HG02885 (cell line): Measurements from ENCODE around the gene PI4KA.

Experiments
- ATAC-seq: cut with Tn5 transposase; IDR thresholded peaks from one replicate; pipeline ENCODE4 v1.9.1; 2021; ENCODE audit warnings: mild to moderate bottlenecking; ENCODE audit not compliant: unreplicated experiment, poor library complexity

The PI4KA gene

DNA sequence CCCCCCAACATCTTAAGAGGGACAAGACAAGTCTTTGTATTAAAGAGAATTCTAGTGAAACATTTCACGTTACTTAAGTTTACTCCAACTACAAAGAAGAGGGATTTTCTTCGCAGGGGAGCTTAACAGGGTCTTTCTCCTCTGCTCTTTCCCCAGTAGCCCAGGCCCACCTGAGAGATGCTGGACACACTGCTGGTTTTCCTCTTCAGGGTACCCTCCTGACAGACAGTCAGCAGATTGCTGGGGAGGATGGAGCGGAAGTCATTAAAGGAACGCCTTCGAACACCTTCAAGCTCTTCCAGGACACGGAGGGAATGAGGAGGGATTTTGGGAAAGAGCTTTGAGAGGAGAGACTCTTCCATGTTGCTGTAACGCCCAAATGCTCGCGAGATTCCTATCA is 39.1 kb downstream of the PI4KA start:
- ATAC-seq: no peak

DNA sequence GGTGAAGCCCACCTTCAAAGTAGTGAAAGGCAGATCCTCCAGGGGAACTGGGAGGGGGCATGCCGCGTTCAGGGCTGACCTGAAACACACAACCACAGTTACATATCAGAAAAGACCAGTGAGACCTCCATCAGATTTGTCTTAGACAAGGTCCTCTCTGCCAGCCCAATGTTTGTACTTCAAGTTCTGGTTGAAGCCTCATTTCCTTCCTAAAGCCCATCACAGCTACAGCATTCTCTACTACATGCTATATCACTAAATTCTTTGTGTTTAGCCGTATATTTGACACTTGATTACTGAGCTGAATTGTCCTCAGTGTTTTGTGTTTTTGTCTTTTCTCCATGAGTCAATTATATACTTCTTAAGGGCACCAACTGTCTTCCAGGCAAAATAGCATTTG is 40.1 kb downstream of the PI4KA start:
- ATAC-seq: no peak

DNA sequence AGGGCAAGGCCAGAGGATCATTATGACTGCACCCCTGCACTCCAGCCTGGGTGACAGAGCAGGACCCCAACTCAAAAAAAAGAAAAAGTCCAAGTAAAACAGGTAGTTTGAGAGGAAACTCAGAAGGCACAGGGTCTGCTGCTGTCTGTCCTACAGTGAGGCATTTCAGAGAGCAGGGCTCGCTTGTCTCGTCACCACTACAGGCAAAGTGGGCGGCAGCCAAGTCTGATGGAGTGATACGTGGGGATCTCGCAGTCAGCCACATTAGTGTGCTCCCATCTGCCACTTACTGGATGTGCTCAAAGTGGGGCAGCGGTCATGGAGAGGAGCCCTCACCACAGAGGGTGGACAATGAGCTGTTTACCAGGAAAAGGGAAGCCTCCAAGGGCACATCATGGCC is 42.1 kb downstream of the PI4KA start:
- ATAC-seq: no peak

DNA sequence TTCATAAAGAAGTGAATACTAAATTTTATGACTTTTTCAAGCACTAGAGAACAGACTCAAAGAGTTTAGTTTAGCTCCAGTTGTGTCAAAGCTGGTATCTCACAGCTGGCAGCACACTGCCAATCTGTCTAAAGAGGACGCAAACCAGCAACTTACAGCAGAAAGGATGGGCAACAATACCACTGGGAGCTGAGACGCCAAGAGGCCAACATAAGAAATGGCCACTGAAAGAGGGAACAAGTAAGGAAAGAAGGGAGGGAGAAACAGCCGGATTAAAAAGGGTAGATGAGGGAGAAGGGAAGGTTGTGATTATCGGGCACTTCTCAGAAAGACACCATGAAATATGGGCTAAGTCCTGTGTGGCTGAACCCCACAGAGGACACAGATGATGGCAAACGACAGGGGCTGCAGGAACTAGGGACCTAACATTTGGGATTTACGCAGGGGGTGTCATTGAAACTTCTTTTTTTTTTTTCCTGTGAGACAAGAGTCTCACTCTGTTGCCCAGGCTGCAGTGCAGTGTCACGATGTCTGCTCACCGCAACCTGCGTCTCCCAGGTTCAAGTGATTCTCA is 43.0 kb downstream of the PI4KA start:
- ATAC-seq: no peak

DNA sequence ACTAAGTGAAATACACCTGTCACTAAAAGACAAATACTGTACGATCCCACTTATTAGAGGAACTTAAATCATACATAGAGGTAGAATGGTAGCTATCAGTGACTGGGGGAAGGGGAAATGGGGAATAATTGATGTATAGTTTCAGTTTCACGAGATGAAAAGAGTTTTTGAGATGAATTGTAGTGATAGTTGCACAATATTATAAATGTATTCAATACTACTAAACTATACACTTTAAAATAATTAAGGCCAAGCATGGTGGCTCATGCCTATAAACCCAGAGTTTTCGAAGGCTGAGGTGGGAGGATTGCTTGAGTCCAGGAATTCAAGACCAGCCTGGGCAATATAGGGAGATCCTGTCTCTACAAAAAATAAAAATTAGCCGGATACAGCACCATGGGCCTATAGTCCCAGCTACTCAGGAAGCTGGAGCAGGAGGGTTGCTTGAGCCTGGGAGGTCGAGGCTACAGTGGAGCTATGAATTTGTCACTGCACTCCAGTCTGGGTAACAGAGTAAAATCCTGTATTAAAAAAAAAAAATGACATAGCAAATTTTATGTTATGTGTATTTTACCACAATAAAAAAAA is 44.3 kb downstream of the PI4KA start:
- ATAC-seq: no peak

DNA sequence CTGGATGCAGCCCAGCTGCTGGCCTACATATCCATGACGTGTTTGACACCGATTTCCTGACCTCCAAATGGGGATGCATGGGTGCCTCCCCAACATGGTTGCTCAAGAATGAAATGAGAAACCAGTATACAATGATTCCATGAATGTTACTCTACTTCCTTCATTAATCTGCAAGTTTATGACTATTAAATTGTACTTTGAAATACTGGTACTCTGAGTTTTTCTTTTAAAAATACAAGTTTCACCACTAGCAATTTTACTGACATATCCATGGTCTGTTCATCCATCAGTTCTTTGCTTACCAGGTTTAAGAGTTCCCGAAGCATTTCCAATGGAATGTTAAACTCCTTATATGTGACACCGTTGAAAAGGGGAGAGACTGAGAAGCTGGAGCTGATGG is 45.6 kb downstream of the PI4KA start:
- ATAC-seq: no peak

DNA sequence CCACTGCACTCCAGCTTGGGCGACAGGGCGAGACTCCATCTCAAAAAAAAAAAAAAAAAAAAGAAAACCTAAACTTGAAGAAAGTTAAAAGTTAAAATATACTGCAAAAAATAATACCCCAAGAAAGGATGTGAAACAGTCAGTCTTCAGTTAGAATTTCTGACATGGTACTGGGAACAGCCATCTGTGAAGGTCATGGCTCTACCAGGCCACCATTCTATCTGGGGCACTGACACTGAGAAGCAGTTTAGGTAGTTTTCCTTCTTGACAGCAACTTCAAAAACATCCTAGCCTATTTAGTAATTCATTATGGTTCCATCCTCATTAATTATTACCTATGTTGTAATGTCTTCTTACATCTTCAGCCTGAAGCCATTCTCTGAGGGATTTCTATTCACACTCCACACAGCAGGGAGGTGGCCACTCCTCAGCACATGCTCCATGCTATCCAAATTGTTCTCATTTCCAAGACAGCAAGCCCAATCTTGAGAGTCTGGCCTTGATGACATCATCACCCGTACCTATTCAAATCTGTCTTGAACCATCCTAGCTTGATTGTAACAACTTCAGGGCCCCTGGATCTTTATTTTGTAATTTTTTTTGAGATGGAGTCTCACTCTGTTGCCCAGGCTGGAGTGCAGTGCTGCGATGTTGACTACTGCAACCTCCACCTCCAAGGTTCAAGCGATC is 46.5 kb downstream of the PI4KA start:
- no peak for ATAC-seq

DNA sequence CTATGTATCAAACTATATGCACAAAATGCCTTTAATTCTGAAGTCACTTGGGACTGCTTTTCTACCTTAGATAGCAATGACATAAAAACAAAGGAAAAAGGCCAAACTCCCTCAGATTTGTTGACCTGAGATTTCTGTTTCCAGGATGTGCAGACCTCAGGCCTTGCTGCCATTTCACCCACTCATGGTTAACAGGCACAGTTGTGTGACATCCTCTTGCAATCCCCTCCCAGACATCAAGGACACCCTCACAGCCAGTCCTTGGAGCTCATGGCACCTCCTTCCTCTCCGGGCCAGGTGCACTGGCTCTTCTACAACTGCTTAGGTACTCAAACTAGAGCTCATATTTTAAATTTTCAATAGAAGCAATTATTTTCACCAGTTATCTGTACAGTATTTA is 47.4 kb downstream of the PI4KA start:
- no peak for ATAC-seq

DNA sequence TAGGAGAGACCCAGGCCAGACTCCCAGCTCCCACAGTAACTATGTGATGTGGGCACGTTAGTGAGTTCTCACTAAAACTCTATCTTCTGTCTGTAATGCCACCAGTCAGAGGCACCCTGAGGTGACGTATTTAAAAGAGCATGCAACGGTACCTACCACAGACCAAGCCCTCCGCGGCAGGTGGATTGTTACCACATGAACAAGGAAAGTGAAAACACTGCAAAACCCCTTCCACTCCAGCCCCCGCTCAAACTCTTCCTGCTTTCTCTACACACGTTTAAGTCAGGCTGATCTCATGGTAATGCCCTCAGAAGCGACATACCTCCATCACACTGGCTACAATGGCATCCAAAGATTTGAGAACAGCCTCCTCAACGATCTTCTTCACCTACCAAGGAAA is 48.0 kb downstream of the PI4KA start:
- no peak for ATAC-seq

DNA sequence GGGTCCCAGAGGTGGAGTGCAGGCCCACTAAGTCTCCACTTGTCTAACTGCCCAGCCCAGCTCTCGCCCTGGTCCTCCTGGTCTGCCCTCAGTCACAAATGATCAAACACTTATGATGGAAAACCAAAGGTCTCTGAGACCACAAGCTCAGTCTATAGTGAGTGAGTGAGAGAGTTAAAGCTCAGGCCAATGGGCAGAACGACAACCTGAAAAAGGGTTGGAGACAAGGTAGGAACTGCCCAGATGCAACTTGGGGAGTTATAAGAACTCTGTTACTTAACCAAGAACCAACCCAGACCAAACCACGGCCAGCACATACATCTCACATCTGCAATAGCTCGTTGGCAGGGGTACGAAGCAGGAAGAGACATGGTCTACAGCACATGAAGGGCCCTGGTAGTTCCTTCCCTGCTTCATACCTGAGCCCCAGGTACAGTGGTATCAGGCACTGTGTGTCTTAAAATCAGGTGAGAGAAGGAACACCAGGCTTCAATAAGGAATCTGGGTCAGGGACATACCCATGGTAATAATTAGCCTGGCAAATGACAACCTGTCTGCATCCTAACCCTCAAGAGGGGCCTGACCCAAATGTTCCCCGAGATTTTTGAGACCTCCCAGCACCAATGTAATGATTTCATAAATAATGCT is 48.9 kb downstream of the PI4KA start:
- no peak for ATAC-seq

DNA sequence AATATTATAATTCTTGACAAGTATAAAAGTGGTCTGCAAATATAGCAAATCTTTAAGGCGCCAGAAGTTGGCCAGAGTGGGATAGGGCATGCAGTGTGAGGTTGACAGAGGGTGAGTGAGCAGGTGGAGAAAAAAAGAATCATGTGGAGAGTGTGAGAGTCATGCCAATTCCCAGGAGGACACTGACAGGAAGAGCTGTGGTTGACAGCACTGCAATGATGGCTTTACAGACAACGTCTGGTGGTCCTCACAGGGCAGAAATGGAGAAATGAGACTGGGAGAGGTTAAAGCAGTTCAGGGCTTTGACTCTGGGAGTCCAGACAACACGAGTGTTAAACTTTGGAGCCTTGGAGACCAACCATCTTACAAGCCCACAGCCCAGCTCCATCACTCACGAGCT is 49.8 kb downstream of the PI4KA start:
- no peak for ATAC-seq

DNA sequence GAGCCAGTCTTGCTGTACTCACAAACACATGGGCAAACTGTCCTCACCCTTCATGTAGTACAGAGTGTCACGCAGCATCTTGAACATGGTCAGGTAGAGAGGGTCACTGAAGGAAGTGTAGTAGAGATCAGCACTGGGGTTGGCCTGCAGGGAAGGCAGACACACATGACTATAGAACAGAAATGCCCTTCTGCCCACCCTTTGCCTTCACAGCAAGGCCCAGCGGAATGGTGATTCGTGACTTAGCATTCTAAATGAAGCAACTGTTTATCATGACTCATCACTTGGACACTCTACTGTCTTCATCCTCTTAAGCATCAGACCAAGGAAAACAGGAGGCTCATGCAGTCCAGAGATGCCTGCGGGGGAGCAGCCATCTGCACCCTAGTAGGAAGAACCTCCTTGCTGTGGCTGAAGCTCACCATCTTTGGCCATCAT is 51.3 kb downstream of the PI4KA start:
- no peak for ATAC-seq

DNA sequence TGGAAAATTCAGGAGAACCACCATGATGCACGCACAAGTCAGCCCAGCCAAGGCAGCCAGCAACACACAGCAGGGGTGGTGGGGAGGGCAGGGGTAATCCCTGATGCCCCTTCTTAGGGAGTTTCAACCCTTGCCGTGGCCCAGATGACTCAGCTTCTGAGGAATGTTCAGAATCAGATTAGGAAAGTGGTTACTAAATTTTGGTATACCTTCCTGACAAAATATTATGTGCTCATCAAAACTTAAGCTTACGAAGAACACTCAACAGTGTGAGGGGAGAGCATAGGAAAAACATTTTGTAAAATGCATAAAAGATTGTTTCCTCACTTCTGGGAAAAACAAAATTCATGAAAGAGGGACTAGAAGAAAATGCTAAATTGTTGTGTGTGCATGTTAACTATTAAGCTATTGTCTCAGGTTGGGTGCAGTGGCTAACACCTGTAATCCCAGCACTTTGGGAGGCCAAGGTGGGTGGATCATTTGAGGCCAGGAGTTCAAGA is 52.6 kb downstream of the PI4KA start:
- no peak for ATAC-seq

DNA sequence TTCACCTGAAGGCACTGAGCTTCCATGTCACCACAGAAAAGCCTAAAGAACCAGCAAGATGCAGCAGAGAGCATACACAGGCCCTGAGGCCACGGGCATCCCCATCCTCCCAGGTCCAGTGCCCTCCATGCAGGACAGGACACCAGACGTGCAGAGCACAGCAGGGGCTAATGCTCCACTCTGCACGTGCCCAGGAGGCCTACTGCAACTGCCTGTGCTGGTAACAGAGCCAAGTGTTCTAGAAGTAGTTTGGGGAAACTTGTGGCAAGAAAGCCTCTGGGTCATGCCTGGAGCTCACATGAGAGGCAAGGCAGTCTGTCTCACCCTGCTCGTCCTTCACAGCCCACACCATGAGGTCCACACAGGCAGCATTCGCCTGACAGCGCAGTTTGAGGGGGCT is 54.0 kb downstream of the PI4KA start:
- ATAC-seq: no peak

DNA sequence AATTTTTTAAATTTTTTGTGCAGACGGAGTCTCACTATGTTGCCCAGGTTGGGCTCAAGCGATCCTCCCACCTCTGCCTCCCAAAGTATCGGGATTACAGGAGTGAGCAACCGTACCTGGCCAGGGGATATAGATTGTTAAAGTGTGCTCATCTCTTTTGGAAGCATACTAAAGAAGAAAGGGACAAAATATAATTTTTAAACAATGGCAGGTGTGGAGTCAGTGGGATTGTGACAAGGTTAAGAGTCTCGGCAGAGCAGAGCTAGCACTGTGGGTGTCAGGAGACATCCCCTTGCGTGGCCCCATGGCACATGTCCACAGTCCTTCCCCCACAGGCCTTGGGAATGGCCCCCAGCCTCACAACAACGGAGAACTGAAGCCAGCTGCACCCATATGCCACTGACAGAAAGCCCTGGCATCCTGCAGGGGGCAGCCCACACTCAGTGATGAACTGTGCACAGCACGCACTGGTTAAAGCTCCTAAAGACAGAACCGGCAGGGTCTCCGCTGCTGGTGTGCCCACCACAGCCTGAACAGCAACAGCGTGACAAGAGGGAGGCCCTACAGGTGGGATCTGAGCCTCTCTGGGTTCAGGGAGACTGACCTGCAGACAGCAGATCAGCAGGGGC is 54.8 kb downstream of the PI4KA start:
- no peak for ATAC-seq

DNA sequence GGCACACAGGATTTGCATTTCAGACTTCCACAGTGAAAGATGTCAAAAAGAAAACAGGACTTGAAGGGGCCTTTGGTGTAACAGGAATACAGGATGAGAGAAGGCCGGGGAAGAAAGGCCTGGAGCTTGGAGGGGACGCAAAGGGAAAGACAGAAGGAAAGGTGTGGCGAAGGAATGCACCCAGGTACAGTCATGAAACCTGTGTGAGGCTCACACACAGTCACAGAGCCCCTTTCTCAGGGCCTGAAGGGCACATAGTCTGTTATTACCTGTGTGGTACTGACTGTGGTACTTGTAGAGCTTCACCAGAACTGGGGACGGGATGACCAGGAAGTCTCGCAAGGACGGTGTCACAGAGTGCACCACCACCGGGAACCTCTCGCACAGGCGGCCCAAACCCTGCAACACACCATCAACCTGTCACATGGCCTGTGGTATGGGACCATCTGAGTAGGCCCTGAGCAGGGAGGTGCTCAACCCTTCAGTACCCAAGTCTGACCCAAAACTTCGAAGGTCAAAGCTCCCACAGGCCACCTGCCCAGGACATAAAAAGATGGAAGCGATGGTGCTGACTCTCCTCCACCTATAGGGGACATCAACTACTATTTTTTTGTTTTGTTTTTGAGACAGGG is 55.6 kb downstream of the PI4KA start:
- no peak for ATAC-seq

DNA sequence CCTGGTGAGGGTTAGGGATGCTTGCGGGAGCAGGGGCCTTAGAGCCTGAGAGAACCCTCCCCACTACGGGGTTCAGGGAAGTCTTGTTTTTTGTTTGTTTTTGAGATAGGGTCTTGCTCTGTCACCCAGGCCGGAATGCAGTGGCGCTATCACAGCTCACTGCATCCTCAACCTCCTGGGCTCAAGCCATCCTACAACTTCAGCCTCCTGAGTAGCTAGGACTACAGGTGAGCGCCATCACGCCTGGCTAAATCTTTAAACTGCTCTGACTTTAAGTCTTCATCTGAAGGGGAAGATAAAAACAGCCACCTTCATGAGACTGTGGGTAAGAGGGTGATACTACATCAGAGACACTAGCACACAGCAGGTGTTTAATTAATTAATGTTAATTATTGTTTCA is 56.2 kb downstream of the PI4KA start:
- no peak for ATAC-seq

DNA sequence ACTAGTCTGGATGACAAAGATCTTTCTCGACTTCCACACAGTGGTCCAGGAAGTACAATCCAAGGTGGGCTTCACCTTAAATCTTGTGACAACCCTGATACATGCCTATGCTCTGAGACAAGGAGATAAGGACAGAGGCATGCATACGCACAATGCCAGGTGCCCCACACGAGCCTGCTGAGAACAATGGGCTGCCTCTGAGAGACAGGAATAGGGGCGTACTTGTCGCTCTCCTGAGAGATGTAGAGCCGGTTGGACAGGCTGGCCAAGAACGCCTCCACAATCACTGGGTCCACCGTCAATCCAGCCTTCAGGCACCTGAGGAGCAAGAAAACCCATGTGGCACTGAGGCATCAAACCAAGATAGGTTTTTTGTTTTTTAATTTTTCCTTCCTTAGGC is 59.2 kb downstream of the PI4KA start:
- no peak for ATAC-seq

DNA sequence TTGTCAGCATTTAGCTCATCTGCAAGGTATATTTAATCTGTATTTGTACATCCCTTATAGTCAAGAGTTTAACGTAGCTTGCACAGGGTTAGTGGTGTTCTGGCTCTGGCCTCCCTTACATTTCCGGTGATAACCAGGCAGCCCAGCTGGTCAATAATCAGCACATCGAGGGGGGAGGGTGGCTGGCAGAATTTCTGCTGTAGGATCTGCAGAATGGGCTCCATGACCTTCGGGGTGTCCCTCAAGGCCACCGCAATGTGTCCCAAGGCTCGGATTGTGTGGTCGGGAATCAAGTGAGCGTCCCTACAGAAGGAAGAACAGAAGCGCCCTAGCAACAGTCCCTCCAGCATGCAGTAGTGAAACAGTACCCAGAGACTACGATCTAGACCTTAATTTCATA is 59.6 kb downstream of the PI4KA start:
- ATAC-seq: no peak

DNA sequence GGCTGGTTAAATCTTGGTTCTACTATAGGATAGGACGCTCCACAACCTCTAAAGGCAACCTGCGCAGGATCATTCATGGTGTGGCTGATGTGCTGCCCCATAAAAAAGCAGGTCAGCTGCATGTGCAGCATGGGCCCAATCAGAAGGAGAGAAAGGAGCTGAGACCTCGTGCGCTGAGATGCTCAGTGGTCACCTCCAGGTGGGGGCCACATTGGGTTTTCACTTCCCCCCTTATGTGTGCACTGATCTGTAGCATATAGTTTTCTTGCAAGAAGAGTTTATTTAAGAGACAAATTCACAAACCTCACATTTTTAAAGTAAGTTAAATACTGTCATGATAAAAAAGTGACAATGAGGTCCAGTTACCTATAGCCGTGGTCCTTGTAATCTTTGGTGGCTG is 60.4 kb downstream of the PI4KA start:
- no peak for ATAC-seq

DNA sequence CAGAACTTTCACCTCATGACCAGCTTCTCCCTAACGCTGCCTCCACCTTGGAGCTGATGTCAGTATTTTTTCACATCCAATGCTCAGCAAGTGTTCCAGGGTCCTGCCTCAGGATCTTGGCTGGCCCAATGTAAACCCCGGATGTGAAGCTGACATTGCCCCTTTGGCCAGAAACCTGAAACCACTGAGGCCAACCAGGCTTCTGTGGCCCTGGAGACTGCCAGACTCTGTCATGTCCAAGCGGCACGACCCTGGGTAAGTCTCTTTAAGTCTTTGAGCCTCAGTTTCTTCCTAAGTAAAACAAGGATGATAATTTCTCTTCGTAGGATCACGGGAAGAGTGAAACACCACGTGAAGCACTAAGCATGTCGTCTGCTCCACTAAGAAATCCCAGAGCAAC is 61.9 kb downstream of the PI4KA start:
- no peak for ATAC-seq
